SK-MEL-5 (cell line): ENCODE data around the gene SLC8A1. TPM values are rescaled to one million over a fixed set of nuclear protein-coding genes. Genes with fewer than 3 reads are reported as not detected.

Experiments used
- DNase-seq: peaks from one replicate; pipeline ENCODE4 v3.0.0-alpha.2; 2016; ENCODE audit warnings: low read depth, low spot score
- in situ Hi-C: cut with HindIII; loops from 2 replicates; pipeline ENCODE4 v1.10.0; 2016; ENCODE audit warnings: low sequenced_read_pairs, high pct_unique_total_duplicates, low pct_unique_long_range_greater_than_20kb
- total RNA-seq: library from RNA; depleted of rRNA; stranded (reverse); fragments of >200 nt; shearing (Covaris generic); gene quantifications from 2 replicates; pipeline ENCODE4 v1.2.3, GENCODE V29; 2014

SLC8A1 gene
- total RNA-seq, 1 experiment from 2014 or later = 40.7 TPM

- in situ Hi-C loops = no loop called here
Observed at GRCh38 chr2:40113272-40113968, 338.5 kb downstream of the SLC8A1 start.

GRCh38 chr2:40109381-40109780 is 342.5 kb downstream of the SLC8A1 start:
- in situ Hi-C loops = no loop called here
- no peak for DNase-seq

More at GRCh38 chr2:40113272-40113968, 338.5 kb downstream of the SLC8A1 start:
- DNase-seq = no peak

- no peak for DNase-seq
- in situ Hi-C loops = no loop called here
Observed at GRCh38 chr2:40108851-40109250, 343.0 kb downstream of the SLC8A1 start.

- no peak for DNase-seq
- in situ Hi-C loops = no loop called here
Observed at GRCh38 chr2:40106061-40106460, 345.8 kb downstream of the SLC8A1 start.

- in situ Hi-C loops = no loop called here
- no peak for DNase-seq
Observed at GRCh38 chr2:40105593-40105992, 346.3 kb downstream of the SLC8A1 start.

GRCh38 chr2:40103590-40103989 is 348.3 kb downstream of the SLC8A1 start:
- no peak for DNase-seq
- in situ Hi-C loops = no loop called here

GRCh38 chr2:40103163-40103562 is 348.7 kb downstream of the SLC8A1 start:
- no peak for DNase-seq
- in situ Hi-C loops = no loop called here

GRCh38 chr2:40102447-40102846 is 349.4 kb downstream of the SLC8A1 start:
- in situ Hi-C loops = no loop called here
- DNase-seq = no peak

GRCh38 chr2:40101131-40101575 is 350.7 kb downstream of the SLC8A1 start:
- DNase-seq = no peak

GRCh38 chr2:40100676-40101075 is 351.2 kb downstream of the SLC8A1 start:
- DNase-seq = no peak
- in situ Hi-C loops = no loop called here

More at GRCh38 chr2:40101131-40101575, 350.7 kb downstream of the SLC8A1 start:
- in situ Hi-C loops = no loop called here

- in situ Hi-C loops = no loop called here
- no peak for DNase-seq
Observed at GRCh38 chr2:40098786-40099470, 353.0 kb downstream of the SLC8A1 start.

- in situ Hi-C loops = no loop called here
- no peak for DNase-seq
Observed at GRCh38 chr2:40097691-40098385, 354.1 kb downstream of the SLC8A1 start.

GRCh38 chr2:40096360-40096759 is 355.5 kb downstream of the SLC8A1 start:
- in situ Hi-C loops = no loop called here
- DNase-seq = no peak

- in situ Hi-C loops = no loop called here
- no peak for DNase-seq
Observed at GRCh38 chr2:40095000-40095399, 356.9 kb downstream of the SLC8A1 start.

- in situ Hi-C loops = no loop called here
- DNase-seq = no peak
Observed at GRCh38 chr2:40094451-40094850, 357.4 kb downstream of the SLC8A1 start.

- no peak for DNase-seq
Observed at GRCh38 chr2:40093021-40093675, 358.7 kb downstream of the SLC8A1 start.

GRCh38 chr2:40090044-40090443 is 361.8 kb downstream of the SLC8A1 start:
- DNase-seq = no peak
- in situ Hi-C loops = no loop called here

More at GRCh38 chr2:40093021-40093675, 358.7 kb downstream of the SLC8A1 start:
- in situ Hi-C loops = no loop called here

- DNase-seq = no peak
- in situ Hi-C loops = no loop called here
Observed at GRCh38 chr2:40087927-40088326, 364.0 kb downstream of the SLC8A1 start.
